ENCODE measurements around the gene FTO.

FTO gene

DNA sequence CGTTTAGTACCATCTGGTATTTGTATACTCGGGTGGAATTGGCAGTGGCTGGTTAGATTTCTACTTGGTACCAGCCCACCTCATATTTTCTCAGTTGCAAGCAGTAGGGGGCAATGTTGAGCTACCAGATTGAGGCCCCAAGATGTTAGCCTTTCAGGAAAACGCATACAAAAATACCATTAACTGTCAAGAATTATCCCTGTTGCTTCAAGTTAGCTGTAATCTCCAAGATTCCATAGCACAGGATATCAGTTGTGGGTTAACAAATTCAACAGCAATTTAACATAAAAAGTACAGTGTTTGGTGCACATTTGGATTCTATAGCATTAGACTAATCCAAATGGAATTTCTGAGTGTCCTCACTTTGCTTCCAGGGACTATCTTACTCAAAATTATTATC, 188.2 kb downstream of the FTO start:
- no peak for TF ChIP-seq POLR2AphosphoS5 (IDR thresholded peaks at IDR 0.05; ENCODE audit: low read depth, low read length)
- no peak for TF ChIP-seq SIN3A (IDR thresholded peaks at IDR 0.05; ENCODE audit: borderline replicate concordance, insufficient read depth, low read length)
- TF ChIP-seq, protein P1, sequence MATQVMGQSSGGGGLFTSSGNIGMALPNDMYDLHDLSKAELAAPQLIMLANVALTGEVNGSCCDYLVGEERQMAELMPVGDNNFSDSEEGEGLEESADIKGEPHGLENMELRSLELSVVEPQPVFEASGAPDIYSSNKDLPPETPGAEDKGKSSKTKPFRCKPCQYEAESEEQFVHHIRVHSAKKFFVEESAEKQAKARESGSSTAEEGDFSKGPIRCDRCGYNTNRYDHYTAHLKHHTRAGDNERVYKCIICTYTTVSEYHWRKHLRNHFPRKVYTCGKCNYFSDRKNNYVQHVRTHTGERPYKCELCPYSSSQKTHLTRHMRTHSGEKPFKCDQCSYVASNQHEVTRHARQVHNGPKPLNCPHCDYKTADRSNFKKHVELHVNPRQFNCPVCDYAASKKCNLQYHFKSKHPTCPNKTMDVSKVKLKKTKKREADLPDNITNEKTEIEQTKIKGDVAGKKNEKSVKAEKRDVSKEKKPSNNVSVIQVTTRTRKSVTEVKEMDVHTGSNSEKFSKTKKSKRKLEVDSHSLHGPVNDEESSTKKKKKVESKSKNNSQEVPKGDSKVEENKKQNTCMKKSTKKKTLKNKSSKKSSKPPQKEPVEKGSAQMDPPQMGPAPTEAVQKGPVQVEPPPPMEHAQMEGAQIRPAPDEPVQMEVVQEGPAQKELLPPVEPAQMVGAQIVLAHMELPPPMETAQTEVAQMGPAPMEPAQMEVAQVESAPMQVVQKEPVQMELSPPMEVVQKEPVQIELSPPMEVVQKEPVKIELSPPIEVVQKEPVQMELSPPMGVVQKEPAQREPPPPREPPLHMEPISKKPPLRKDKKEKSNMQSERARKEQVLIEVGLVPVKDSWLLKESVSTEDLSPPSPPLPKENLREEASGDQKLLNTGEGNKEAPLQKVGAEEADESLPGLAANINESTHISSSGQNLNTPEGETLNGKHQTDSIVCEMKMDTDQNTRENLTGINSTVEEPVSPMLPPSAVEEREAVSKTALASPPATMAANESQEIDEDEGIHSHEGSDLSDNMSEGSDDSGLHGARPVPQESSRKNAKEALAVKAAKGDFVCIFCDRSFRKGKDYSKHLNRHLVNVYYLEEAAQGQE (IDR thresholded peaks at IDR 0.05; ENCODE audit: insufficient read depth in 1 of 2, low read depth in 2 of 2, low read length in 2 of 2) = no peak
- TF ChIP-seq FOXP2 (optimal IDR thresholded peaks at IDR 0.05; ENCODE audit: borderline replicate concordance, extremely low read depth, extremely low read length, insufficient read depth) = no peak
- TF ChIP-seq TAF1 (IDR thresholded peaks at IDR 0.05; ENCODE audit: borderline replicate concordance, insufficient read depth, low read length) = no peak

DNA sequence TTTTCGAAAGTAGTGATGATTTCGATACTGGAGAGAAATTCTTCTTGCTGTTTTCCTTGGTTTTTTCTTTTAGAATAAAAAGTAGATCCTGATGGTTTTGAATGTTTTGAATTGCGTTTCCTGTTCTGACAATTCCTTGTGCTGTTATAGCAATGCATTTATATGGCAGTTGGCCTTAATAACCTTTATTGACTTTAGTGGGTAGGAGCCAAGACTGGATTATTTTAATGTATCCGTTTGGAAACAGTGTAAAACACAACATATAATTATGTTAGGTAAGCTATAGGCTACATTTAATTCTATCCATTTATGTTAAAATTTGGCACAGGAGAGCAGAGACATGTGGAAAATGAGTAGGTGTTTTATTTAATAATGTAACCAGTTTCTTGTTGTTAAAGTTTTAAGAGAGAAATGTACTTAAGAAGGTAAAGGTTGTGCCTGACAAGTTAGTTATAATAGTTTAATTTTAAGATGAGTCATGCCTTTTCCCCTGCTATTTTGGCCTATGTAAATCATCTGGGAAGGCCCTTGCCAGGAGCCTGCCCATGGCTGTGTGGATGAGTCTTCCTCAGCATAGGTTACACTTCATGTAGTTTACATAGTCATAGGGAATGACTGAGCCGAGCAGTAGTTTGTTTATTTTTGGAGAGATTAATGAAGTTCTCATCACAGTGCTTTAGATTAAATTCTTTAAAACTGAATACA, 189.9 kb downstream of the FTO start:
- TF ChIP-seq POLR2AphosphoS5 (IDR thresholded peaks at IDR 0.05; ENCODE audit: low read depth, low read length) (no peak), TAF1 (IDR thresholded peaks at IDR 0.05; ENCODE audit: borderline replicate concordance, insufficient read depth, low read length) (no peak), SIN3A (IDR thresholded peaks at IDR 0.05; ENCODE audit: borderline replicate concordance, insufficient read depth, low read length) (no peak), FOXP2 (optimal IDR thresholded peaks at IDR 0.05; ENCODE audit: borderline replicate concordance, extremely low read depth, extremely low read length, insufficient read depth) (no peak)
- TF ChIP-seq, protein P1 (IDR thresholded peaks at IDR 0.05; ENCODE audit: insufficient read depth in 1 of 2, low read depth in 2 of 2, low read length in 2 of 2) = no peak

DNA sequence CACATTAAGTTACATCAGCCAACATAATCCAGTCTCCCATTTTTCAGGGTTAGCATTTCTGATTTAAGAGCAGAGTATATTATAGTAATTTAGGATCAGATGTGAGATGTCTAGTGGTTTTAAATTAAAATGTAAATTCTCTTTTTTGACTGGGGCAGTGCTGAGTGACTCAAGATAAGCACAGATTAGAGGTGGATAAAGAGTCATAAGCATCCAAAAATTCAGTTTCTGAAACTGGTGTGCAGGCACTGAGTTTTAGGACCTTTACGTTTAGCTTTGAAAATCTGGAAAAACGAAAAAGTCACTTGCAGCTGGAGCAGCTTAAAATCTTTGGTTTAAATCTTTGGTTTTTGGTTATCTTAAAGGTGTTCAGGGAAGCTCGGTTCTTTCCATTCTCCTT, 190.7 kb downstream of the FTO start:
- TF ChIP-seq, protein P1 (IDR thresholded peaks at IDR 0.05; ENCODE audit: insufficient read depth in 1 of 2, low read depth in 2 of 2, low read length in 2 of 2) = no peak
- TF ChIP-seq FOXP2 (optimal IDR thresholded peaks at IDR 0.05; ENCODE audit: borderline replicate concordance, extremely low read depth, extremely low read length, insufficient read depth) = no peak

DNA sequence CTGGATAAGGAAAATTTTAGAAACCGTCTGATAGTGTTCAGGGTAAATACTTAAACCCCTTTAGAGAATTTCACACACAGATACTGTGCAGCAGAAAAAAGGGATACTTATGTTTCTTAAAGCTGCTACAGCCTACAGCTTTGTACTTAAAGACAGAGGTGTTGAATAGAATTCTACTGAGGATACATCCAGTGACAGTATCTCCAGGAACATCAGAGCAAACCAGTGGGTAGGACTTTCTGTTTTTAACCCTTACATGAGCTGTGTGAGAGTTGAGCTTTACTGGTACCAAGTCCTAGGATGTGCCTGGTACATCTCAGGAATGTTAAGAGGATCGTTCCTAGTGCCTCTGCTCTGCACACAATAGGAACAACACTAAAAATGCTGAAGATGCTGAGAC, 191.5 kb downstream of the FTO start:
- no peak for TF ChIP-seq FOXP2 (optimal IDR thresholded peaks at IDR 0.05; ENCODE audit: borderline replicate concordance, extremely low read depth, extremely low read length, insufficient read depth)
- no peak for TF ChIP-seq TAF1 (IDR thresholded peaks at IDR 0.05; ENCODE audit: borderline replicate concordance, insufficient read depth, low read length)
- TF ChIP-seq SIN3A (IDR thresholded peaks at IDR 0.05; ENCODE audit: borderline replicate concordance, insufficient read depth, low read length) = no peak
- no peak for TF ChIP-seq POLR2AphosphoS5 (IDR thresholded peaks at IDR 0.05; ENCODE audit: low read depth, low read length)
- TF ChIP-seq, protein P1 (IDR thresholded peaks at IDR 0.05; ENCODE audit: insufficient read depth in 1 of 2, low read depth in 2 of 2, low read length in 2 of 2) = no peak

DNA sequence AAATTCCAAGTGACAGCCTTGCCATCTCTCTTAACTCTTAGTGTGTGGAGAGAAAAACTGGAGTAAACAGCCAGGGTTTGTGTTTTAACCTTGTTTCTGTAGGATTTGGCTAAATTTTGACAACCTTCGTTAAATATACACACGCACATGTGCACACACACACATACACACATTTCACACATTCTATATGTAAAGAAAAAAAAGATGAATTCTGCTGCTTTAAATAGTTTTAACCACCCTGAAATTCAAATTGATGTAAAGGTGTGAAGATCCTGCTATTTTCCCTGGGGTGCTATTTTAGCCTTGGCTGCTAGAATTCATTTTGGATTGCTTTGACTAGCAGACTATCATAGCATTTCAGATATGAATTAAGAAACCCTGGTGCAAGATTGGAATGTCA, 191.9 kb downstream of the FTO start:
- TF ChIP-seq POLR2AphosphoS5 (IDR thresholded peaks at IDR 0.05; ENCODE audit: low read depth, low read length) = no peak

Measured in PFSK-1 (cell line).